Germinal center (tissue), 1 donor: ENCODE data around the gene UBE2V1.
"Not testable (repeated sequence)": the region's sequence is repeated elsewhere in the genome, so short reads cannot be mapped to it uniquely, and the experiment has no call there.

Source experiments
- DNase-seq: peaks from one replicate; pipeline ENCODE4 v3.0.0; 2012; ENCODE audit warnings: mixed read lengths, low spot score

Gene UBE2V1

DNA sequence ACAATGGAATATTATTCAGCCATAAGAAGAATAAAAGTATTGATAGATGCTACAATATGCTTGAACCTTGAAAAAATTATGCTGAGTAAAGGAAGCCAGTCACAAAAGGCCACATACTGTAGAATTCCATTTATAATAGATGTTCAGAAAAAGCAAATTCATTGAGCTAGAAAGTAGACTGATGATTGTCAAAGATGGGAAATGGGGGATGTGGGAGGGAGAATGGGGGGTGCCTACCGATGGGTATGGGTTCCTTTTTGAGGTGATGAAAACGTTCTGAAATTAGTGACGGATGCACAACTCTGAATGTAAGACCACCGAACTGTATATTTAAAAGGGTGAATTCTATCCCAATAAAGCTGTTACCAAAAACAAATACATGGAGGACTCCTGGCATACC lies 18.4 kb downstream of the UBE2V1 start:
- no peak for DNase-seq

DNA sequence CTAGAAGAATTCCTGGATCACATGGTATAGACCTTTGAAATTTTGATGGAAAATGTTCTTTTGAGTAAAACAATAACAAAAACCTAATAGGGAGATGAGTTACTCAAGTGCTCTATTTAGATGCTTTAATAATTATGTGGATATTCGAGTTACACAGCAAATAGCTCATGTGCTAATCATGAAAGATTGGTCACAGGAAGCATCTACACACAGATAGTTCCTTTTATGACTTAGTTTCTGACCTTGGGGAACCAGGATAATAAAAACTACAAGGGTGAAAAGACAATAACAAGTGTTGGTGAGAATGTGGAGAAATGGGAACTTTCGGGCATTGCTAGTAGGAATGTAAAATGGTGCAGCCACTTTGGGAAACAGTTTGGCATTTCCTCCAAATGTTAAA lies 19.7 kb downstream of the UBE2V1 start:
- no peak for DNase-seq

GRCh38 chr20:50092436-50092835 lies 20.5 kb downstream of the UBE2V1 start:
- no peak for DNase-seq

DNA sequence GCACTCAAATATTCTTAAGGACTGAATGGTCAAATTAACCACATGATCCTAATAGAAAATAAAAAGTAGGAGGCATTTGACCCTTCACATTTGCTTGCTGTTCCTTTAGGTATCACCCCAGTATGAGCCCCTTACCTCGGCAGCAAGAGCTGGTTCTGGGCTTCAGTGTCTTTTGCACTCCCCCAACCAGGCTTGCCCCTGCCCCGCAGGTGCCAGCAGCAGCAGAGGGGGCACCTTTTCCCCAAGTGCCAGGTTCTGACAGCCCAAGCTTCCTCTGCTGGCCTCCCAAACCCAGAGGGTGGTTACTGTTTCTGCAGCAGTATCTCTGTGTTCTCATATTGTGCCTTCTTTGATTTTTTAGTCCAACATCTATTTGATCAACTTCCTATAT lies 23.2 kb downstream of the UBE2V1 start:
- no peak for DNase-seq

DNA sequence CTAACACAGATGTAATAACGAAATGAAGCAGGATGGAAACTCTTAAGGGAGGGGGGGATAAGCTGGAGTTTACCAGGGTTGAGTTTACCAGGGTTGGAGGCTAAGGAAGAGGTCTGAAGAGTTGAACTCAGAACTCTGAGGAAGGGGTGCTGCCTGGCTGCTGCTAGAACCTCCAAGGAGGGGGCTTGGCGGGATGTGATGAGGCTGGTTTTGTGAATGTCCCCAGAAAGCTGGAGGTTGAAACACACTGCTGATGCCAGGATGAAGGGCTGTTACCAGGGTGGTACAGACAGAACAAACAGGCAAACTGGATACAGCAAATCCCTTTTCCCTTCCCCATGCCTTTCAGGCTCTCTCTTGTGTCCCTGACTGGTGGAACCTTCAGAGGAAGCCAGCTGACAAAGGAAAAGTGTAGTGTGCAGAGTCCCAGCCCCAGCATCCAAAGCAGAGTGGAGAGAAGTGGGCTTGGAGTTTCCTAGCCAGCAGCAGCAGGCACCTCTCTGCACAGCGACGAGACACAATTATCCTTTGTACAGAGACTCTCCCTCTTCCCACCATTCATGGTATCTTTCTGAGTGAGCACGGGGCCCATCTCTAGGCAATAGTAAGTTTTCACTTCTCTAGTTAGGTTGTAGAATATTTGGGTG lies 23.7 kb downstream of the UBE2V1 start:
- no peak for DNase-seq

- DNase-seq = no peak
Measured at GRCh38 chr20:50088022-50088421, 24.9 kb downstream of the UBE2V1 start.

DNA sequence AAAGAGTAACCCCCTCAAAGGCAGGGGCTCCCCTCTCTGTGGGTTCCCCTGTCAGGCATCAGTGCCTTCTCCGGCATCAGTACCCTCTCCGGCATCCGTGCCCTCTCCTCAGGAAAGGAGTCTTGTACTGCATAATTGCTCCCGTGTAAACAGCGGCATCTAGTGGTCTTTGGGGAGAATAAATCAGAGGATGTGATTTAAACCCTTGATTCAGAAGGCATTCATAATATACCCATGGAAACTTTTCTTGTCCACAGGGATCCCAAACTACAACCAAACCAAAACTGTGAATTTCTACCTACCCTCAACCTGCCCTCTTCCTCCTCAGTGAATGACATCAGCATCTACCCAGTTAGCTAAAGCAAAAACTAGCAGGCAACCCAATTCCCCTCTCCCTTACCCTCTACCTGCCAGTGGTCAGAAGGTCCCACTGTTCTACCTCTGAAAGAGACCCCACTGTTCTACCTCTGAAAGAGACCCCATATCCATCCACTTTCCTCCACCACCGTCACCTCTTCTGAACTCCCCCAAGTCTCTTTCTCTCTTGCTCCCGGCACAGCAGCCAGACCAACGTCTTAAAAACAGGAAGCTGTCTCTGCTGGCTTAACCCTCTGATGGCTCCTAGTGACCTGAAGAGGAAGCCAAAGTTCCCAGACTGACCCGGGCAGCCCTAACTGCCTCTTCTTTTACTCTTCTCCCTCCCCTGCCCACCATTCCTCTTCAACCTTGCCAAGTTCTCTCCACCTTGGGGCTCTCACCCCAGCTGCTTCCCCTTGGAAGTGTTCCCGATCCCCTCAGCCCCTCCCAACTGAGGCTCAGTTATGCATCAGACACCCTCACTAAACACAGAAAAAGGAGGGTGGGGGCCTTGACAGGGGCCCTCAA lies 27.2 kb downstream of the UBE2V1 start:
- DNase-seq = peak; percentile 74

GRCh38 chr20:50085146-50085480 lies 27.8 kb downstream of the UBE2V1 start:
- no peak for DNase-seq

- DNase-seq = no peak
Measured at GRCh38 chr20:50083034-50083433, 29.9 kb downstream of the UBE2V1 start.

- not testable (repeated sequence) for DNase-seq
Measured at GRCh38 chr20:50082056-50082455, 30.9 kb downstream of the UBE2V1 start.

DNA sequence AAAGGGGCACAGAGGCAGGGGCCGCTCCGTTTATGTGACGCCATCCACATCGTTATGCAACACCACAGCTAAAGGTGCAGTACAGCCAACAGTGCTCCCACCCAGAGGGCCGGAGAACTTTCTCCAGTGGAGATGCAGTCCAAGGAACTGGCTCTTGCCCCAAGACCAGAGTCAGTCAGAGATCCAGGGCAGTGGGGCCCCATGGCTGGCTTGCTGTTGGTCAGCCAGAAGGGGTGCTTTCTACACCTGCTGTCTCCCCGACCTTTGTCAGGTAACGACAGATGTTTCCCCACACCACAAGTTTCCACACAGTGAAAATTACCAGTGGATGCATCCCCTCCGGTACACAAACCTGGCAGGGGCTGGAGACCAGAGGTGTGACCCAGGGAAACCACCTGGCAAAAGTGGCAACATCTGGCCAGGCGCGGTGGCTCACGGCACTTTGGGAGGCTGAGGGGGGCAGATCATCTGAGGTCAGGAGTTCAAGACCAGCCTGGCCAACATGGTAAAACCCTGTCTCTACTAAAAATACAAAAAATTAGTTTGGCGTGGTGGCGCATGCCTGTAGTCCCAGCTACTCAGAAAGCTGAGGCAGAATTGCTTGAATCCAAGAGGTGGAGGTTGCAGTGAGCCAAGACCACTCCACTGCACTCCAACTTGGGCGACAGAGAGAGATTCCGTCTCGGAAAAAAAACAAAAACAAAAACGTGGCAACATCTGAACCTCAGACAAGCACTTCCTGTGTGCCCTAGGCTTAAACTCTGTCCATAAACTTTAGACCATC lies 34.9 kb downstream of the UBE2V1 start:
- no peak for DNase-seq

- no peak for DNase-seq
Measured at GRCh38 chr20:50073500-50073899, 39.5 kb downstream of the UBE2V1 start.

- peak; percentile 93 for DNase-seq
Measured at GRCh38 chr20:50071039-50071888, 41.7 kb downstream of the UBE2V1 start.

GRCh38 chr20:50070361-50070760 lies 42.6 kb downstream of the UBE2V1 start:
- no peak for DNase-seq

DNA sequence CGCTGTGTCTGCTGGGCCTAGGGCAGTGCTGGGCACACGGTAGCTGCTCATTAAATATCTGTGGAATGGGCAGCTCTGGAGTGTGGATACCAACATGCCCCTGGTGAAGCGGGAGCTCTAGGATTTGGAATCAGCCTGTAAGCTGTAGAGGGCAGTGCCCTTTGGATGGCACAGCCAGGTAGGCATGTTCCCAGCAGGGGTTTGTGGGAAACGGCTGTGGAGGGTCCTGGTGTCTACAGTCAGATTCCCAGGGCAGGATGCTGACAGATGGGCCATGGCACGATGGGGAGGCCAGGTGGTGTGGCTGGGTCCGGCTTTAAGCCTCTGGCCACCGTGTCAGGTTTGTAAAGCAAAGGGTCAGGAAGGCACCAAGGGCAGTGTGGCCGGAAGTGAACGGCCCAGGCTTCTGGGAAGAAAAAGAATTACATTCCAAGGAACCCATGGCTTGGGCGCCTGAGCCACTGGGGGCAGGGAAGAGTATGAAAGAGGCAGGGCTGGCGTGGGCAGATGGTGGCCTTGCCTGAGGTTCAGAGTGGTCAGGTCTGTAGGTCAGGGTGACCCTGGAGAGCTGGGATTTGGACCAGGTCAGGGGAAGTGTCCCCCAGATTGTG lies 44.8 kb downstream of the UBE2V1 start:
- DNase-seq = no peak

- DNase-seq = no peak
Measured at GRCh38 chr20:50067461-50067860, 45.5 kb downstream of the UBE2V1 start.

DNA sequence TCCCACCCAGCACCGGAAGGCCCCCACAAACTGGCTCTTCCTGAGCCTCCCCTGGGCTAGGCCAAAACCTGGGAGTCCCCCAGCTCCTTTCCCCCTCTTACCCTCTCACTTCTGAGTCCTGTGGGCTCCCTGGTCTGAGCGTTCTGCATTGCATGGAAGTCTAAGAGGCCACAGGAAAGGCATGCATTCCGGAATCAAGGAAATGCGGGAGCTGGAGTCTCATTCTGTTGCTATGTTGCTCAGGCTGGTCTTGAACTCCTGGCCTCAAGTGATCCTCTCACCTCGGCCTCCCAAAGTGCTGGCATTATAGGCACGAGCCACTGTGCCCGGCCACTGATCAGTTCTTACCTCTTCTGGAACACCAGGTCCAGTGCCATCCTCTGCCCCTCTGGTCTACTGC lies 45.9 kb downstream of the UBE2V1 start:
- DNase-seq = no peak

GRCh38 chr20:50066161-50066834 lies 46.7 kb downstream of the UBE2V1 start:
- no peak for DNase-seq

DNA sequence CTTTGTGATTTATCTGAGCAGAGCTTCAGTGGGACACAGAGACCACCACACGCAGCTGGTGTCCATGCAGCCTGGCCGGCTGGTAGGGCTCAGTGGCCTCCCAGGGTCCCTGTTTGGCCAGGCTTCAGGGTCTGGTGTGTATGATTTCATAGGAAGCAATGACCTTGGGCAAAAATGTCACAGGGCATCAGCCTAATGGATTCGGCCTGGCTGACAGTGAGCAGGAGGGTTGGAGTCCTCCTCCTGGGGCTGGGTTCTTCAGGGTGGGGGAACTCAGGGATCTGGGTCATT lies 47.7 kb downstream of the UBE2V1 start:
- no peak for DNase-seq

GRCh38 chr20:50063763-50064162 lies 49.2 kb downstream of the UBE2V1 start:
- DNase-seq = not testable (repeated sequence)
